HTR-8/SVneo (cell line): ENCODE measurements around the gene RPS19.

Experiments
- DNase-seq: peaks from one replicate; pipeline ENCODE4 v3.0.0; 2011; ENCODE audit warnings: low spot score, mixed read lengths; ENCODE audit not compliant: insufficient read length
- FAIRE-seq: peaks from 2 replicates; lab custom pipeline; 2011; peaks lifted over from hg19 to GRCh38; lab: Jason Lieb, UNC

RPS19 gene

DNA sequence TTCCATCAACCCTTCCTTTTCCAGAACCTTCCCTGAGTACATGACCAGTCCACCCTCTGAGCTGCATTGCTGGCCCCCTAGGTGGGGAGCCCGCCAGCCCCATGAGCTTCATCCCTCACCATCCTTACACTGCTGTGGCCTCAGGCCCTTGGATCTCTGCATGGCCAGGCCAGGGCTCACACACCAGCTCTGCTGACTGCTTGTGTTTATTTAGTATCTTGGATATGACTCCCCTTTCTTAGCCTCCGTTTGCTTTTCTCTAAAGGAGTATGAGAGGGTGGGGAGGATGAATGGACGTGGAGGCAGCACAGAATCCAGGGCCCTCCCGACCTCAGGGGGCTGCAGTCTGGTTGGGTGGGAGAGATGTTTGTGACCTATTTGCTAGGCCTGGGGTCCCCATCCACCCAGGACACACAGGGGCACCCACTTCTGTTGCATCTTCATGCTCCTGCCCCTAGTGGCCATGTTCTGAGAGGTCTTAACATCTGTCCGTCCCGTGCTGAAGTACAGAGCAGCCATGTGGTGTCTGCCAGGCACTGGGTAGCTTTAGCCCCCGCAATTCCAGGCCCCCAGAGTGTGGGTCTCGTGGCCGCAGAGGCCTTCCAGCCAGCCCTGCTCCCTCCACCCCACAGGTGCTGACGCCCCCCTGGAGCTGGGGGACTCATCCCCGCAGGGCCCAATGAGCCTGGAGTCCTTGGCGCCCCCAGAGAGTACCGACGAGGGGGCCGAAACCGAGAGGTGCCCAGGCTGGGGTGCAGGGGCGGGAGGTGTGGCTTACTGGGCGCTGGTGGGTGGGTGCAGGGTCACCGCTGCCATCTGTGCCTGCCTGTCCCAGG lies 35.9 kb downstream of the RPS19 start:
- FAIRE-seq: no peak
- DNase-seq: no peak

DNA sequence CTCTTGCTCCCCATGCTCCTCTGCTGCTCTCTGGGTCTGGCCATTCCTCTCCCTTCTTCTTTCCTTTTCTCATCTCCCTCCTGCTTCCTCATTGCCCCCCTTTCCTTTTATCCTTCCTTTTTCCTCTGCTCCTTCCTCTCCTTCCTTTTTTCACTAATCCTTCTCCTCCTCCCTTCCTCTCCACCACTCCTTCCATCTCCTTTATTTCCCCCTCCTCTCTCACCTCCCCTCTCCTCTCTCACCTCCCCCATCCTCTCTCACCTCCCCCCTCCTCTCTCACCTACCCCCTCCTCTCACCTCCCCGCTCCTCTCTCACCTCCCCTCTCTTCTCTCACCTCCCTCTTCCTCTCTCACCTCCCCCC lies 36.5 kb downstream of the RPS19 start:
- no peak for DNase-seq

DNA sequence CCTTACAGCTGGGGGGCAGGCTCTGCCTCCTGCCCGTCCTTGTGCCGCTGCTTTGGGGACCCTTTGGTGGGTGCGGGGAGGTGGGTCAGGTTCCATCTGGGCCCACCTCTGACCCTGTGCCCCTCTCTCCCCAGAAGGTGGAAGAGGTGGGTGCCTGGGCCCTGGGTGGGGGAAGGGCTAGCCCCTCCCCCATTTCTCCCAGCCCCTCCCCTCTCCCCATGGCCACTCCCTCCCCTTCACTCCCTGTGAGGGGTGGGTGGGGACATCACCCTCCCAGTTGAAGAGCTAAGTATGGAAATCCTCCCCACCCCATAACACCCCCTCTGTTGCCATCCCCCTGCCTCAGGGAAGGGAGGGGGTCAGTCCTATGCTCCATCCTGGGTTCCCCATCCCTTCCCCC lies 37.1 kb downstream of the RPS19 start:
- no peak for DNase-seq
- FAIRE-seq: no peak

More for the DNA sequence above, 36.5 kb downstream of the RPS19 start:
- FAIRE-seq: no peak

DNA sequence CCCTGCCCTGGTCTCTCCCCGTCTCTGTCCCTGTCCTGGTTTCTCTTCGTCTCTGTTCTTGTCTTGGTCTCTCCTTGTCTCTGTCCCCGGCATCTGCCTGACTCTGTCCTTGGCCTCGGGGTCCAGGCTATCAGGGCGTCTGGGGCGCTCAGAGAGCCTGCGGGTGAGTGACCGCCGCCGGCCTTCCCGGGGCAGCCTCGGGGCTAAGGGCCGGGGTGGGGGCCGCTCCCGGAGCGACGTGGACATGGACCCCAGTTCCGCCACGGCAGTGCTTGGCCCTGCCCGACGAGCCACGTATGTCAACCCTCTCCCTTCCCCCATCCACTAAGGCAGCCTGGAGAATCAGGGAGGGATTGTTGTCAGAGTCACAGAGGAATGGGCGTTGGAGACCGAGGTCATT lies 37.8 kb downstream of the RPS19 start:
- FAIRE-seq (no peak), DNase-seq (no peak)

DNA sequence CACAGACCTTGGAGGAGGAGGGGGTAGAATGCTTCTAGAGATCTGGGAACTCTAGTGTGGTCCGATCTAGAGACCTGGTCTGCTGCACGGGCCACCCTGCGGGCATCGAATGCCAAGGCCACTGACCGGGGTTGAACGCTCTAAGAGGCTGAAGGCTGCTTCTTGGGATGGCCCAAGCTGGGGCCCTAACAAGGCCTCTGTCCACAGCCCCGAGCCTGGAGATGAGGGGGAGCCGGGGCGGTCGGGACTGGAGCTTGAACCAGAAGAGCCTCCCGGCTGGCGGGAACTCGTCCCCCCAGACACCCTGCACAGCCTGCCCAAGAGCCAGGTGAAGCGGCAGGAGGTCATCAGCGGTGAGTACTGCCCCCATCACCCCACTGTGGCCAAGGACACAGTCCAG lies 38.2 kb downstream of the RPS19 start:
- DNase-seq: no peak
- no peak for FAIRE-seq

DNA sequence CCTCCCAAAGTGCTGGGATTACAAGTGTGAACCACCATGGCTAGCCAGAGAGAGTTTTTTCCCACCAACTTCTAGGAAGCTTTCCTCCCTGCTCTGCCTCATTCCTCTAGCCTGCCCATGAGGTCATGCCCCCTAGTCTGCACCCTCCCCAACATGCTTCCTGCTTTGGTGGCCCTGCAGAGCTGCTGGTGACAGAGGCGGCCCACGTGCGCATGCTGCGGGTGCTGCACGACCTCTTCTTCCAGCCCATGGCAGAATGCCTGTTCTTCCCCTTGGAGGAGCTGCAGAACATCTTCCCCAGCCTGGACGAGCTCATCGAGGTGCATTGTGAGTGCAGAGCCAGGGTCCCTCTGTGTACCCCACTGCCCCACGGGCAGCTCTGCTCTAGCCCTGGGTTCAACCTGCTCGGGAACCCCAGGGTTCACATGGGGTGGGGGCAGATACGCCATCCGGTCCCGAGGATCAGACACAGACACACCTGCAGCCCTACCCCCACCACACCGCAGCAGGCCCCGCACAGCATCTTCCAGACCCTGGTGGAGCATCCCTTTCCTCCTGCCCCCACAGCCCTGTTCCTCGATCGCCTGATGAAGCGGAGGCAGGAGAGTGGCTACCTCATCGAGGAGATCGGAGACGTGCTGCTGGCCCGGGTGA lies 41.8 kb downstream of the RPS19 start:
- FAIRE-seq (no peak), DNase-seq (no peak)

DNA sequence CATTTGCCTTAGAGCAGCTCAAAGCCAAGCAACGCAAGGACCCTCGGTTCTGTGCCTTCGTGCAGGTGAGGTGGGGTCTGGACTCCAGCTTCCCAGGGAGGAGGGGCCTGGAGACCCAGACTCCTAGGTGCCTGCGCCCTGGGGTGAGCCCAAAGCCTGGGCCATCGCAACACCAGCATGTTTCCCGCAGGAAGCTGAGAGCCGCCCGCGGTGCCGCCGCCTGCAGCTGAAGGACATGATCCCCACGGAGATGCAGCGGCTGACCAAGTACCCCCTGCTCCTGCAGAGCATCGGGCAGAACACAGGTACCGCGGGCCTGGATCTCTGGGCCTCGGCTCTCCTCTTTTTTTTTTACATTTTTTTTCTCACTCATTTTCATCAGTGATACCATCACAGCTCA lies 42.5 kb downstream of the RPS19 start:
- DNase-seq (no peak), FAIRE-seq (no peak)

DNA sequence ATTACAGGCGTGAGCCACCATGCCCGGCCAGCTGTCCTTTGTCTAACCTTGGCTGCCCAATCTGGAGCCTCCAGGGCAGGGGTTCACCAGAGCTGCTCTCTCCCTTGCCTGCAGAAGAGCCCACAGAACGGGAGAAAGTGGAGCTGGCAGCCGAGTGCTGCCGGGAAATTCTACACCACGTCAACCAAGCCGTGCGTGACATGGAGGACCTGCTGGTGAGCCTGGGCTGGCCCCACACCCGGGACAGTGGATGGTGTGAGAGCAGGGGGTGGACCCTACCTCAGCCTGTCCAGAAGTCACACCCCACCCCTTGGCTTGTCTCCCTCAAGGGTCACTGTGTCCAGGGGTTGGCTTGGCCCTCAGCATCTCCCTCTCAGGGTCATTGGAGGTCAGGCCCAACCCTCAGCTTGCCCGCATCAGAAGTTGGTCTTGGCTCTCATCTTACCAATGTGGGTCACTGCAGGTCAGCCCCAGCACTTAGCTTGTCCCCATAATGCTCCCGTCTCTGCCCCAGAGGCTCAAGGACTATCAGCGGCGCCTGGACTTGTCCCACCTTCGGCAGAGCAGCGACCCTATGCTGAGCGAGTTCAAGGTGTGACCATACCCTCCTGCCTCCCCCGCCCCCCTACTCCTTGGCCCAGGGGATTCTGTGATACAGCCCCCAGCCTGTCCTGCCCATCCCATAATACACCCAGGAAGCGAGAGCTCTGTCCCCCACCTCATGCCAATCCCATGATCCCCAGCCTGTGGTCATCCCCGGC lies 43.3 kb downstream of the RPS19 start:
- no peak for FAIRE-seq
- no peak for DNase-seq

DNA sequence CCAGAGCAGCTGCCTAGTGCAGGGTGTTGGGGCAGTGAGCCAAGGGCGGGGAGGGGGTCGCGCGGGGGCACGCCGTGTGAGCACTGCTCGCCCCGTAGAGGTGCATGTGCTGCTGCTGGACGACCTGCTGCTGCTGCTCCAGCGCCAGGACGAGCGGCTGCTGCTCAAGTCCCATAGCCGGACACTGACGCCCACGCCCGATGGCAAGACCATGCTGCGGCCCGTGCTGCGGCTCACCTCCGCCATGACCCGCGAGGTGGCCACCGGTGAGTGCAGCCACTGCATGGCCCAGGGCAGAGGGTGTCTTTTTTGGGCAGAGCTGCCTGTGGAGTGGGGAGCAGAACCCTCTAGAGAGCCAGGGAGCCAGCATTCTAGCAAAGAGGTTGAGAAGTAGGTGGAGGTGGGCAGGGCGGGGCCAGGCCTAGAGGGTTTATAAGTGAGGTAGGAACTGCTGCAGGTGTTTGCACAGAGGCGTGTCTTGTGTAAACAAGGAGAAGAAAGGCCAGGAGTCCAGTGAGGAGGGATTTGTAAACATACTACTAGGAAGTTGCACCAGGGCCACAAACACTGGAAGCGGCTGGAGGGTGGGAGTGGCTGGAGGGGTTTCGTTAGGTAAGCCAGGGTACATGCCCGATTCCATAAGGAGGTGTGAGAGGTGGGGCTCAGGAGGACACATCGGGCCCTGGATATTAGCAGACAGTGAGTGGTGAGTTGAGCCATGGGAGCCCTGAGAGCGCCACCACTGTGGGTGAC lies 44.2 kb downstream of the RPS19 start:
- DNase-seq (no peak), FAIRE-seq (no peak)

DNA sequence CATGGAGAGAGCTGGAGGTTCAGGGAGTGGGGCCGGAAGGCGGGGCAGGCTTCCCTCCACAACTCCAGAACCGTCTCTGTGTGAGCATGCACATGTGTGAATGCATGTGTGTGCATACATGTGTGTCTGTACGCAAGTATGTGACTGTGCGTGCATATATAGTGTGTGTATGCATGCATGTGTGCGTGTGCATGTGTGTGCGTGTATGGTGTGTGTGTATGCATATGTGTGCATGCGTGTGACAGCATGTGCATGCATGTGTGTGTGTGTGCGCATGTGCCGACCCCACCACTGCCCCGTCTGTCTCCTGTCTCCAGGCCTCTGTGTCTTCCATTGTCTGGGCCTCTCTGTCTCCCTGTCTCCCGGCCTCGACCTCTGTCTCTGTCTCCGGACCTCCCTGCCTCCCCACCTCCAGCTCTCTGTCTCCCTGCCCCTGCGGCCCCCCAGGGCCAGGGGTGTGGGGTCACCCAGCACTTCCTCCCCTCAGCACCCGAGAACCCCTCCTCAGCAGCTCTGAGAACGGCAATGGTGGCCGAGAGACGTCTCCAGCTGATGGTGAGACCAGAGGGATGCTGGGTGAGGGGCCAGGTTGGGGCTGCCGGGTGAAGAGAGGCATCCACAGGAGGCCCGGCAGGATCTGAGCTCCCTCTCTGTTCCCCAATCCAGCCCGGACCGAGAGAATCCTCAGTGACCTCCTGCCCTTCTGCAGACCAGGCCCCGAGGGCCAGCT lies 45.4 kb downstream of the RPS19 start:
- no peak for DNase-seq
- peak; percentile 86 for FAIRE-seq

DNA sequence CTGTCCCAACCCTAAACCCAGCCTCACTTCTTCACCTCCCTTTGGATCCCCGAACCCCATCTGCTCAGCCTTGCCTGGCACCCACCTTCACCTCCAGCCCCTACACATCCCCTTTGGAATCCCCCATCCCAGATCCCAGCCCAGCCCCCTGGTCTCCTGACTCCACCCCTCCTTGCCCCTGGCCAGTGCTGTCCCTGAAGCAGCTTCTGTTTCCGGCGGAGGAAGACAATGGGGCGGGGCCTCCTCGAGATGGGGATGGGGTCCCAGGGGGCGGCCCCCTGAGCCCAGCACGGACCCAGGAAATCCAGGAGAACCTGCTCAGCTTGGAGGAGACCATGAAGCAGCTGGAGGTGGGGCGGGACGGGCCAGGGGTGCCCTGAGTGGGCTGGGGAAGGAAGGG lies 46.2 kb downstream of the RPS19 start:
- FAIRE-seq (no peak), DNase-seq (no peak)

DNA sequence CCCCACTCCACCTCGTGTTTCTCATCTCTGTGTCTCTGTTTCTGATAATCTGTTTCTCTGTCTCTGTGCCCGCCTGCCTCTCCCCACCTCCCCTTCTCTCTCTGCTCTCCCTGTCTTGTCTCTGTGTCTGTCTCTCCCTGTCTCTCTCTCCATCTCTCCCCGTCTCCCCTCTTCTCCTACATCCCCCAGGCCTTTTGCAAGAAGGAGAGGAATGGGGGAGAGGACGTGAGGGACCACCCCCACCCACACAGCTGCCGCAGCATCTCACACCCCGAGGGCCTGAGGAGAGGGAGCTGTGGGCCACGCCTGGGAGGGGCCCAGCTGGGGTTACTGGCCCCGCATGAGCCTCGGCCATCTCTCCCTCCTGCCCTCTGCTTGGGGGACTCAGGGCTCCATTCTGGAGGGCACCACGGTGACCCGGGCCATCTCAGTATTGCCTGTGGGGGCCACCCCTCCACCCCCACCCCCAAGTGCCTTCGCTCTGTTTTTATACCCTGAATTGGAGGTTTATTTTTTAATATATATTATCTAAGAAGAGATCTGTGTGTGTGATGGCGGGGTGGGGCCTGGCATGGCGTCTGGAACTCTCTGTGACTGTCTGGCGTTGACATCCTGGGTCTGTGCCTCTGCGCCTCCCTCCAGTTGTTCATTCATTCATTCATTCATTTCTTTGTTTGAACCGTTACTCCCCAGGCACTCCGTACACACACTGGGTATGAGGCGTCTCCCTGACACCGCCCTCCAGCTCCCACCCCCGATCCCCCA lies 47.0 kb downstream of the RPS19 start:
- no peak for DNase-seq
- no peak for FAIRE-seq

DNA sequence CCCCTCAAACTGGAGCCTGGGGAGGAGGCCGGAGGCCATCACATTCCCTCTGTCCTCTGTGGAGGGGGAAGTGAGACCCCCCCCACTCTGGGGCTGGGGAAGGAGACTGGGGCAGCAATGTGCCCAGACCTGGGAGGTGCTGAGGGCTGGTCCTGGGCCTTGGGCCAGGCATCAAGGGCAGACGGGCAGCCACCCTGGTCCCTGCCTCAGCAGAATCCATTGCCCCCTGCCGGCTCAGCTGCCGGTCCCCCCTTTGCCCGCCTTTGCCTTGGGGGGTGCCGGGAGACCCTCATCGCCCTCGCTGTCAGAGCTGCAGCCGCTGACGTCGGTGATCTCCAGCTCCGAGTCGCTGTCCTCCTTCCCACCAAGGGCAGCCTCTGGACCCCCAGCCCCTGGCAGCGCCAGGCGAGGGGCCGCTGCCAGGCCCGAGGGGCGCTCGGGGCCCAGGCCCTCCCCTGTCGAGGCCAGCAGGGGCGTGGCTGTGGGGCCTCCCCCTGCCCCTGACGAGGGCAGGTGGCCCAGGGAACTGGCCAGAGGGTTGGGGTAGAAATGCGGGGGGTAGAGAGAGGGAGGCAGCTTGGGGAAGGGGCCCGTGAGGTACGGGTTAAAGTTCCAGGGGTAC lies 48.0 kb downstream of the RPS19 start:
- no peak for FAIRE-seq
- DNase-seq: no peak

DNA sequence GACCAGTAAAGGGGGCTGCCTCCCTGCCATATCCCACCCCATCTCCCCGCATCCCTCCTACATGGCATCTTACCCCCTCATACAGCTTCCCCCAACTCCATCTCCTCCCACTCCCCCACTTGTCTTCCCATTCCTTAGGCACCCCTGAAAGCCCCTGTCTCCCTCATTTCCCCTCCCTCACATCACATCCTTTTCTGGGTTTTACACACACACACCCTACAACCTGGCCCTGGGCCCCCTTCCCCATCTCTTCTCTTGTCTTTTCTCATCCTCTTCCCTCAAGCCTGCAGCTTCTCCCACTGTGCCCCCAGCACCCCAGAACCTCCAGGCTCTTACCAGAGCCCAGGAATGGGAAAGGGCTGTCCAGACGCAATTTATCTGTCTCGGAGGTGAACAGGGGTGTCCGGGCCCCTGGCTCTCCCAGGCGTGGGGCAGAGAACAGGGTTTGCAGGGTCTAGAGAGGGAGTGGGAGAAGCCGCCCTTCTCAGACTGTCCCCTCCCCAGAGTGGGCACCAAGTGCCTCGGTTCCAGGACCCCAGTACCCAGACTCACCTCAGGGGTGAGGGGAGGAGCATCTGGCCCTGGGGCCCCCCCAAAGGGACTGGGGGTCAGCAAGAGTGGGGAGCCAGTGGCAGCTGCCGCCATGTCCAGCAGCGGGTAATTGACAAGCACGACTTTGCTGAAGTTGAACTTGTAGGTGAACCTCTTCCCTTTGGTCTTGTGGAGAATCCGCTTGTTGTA lies 48.8 kb downstream of the RPS19 start:
- DNase-seq: no peak
- FAIRE-seq: no peak

DNA sequence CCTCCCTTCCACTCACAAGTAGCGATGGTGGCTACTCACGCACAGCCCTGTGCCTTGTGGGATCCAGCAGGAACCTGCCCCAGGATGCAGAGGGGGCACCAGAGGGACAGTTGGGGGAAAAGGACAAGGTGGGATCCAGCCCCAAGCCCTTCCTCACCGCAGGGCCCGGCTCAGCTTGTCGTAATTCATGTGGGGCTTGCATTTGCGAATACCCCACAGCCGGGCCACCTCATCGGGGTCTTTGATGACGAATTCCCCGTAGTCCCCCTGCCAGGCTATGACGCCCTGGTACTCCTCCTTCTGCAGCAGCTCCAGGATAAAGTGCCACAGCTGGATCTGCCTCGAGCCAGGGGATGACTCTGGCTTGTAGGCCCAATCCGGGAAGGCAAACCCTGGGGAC lies 49.7 kb downstream of the RPS19 start:
- no peak for FAIRE-seq
- no peak for DNase-seq

DNA sequence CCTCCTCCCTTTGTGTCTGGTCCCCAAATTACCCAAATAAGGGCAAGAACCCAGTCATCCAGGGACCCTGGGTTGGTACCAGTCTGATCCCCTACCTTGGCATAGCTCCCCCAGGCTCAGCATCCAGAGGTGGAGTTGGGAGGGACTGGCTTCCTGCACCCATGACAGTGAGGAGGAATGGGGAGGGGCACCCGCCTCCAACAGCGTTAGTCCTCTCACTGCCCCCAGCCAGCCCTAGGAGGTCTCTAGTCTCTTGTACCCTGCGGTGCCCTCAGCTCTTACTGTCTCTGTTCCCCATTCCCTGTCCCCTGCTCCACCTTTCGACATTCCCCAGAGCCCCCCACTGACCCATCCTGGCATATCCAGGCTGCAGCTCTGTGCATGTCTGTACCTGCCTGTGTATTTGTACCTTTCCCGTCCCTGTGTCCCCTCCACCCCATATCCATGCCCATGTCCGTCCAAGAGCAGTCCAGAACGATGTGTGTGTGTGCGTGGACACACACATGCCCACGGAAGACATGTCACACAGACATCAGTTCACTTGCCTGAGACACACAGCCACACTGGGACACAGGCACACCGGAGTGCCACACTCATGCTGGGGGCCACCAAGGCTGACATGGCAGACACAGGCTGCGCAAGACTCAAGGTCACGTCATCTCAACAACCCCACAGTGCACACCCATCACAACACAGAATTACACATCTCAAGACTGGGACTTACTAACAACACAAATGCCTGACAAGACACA lies 50.4 kb downstream of the RPS19 start:
- DNase-seq (no peak), FAIRE-seq (peak; percentile 80)
